Mesodermal cell (in vitro differentiated cells): ENCODE measurements around the gene IL1RAPL1.

ENCODE experiments used
- H3K27ac ChIP-seq: 2 replicates; pipeline ENCODE4 v1.7.0; 2013; ENCODE audit warnings: mild to moderate bottlenecking, low read depth, low read length, moderate library complexity; ENCODE audit not compliant: severe bottlenecking
- H3K36me3 ChIP-seq: 2 replicates; pipeline ENCODE4 v1.7.1; 2013; ENCODE audit warnings: mild to moderate bottlenecking, low read length, moderate library complexity; ENCODE audit not compliant: control insufficient read depth, insufficient read depth
- H3K4me1 ChIP-seq: one replicate; pipeline ENCODE4 v1.7.1; 2013; ENCODE audit warnings: mild to moderate bottlenecking, low read length; ENCODE audit not compliant: insufficient read depth, control insufficient read depth, poor library complexity, severe bottlenecking
- H3K4me3 ChIP-seq: 2 replicates; pipeline ENCODE4 v1.7.0; 2013; ENCODE audit warnings: low read length, control low read depth, mild to moderate bottlenecking; ENCODE audit not compliant: insufficient read depth, poor library complexity, severe bottlenecking; ENCODE audit errors: extremely low read depth
- H3K9me3 ChIP-seq: 2 replicates; pipeline ENCODE4 v1.7.1; 2013; ENCODE audit warnings: mild to moderate bottlenecking, low read length, moderate library complexity; ENCODE audit not compliant: control insufficient read depth
- WGBS, 2 experiments: methylation state at CpG; one replicate each; pipeline ENCODE4 v1.1.5; 2013; ENCODE audit warnings: missing lambda C conversion rate in 2 of 2; ENCODE audit not compliant: insufficient coverage in 2 of 2; 5-methylcytosine and 5-hydroxymethylcytosine counted together

Gene IL1RAPL1

GRCh38 chrX:28693101-28693500 lies 105.9 kb downstream of the IL1RAPL1 start:
- Histone ChIP-seq H3K4me1 (no peaks in the 10 kb centered on the region), H3K9me3 (no peaks in the 10 kb centered on the region), H3K36me3 (no peaks in the 10 kb centered on the region), H3K27ac (no peak overlapping the region), H3K4me3 (no peak overlapping the region)
- WGBS, 2 experiments = no CpG with 5 or more reads among the region's 1 CpG

GRCh38 chrX:28697732-28698131 lies 110.5 kb downstream of the IL1RAPL1 start:
- Histone ChIP-seq H3K36me3 (no peaks in the 10 kb centered on the region), H3K4me3 (no peak overlapping the region), H3K4me1 (no peaks in the 10 kb centered on the region), H3K27ac (no peak overlapping the region), H3K9me3 (no peaks in the 10 kb centered on the region)

- Histone ChIP-seq H3K4me3 (no peak overlapping the region), H3K36me3 (no peaks in the 10 kb centered on the region), H3K27ac (no peak overlapping the region), H3K4me1 (no peaks in the 10 kb centered on the region), H3K9me3 (no peaks in the 10 kb centered on the region)
- no CpG with 5 or more reads among the region's 1 CpG for WGBS, 2 experiments
Measured at GRCh38 chrX:28701222-28701621, 114.0 kb downstream of the IL1RAPL1 start.

DNA sequence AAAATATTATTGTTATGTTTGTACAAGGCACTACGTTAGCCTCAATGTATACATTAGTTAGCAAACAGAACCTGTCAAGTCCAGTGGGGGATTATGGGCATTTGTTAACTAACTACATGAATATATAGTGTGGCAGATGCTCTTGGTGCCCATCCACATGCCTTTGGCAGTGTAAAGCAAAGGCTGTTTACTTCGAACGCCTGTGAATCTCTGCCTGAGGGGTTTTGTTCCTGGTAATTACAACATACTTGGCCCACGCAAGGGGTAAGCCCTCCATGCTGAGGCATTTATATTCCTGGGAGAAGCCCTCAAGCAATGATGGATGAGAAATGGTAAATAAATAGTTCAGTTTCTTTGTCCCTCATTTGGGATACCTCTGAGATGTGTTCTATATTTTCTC lies 119.7 kb downstream of the IL1RAPL1 start:
- H3K27ac ChIP-seq = no peak overlapping the region
- H3K4me1 ChIP-seq = no peaks in the 10 kb centered on the region
- no peaks in the 10 kb centered on the region for H3K9me3 ChIP-seq
- H3K4me3 ChIP-seq = no peak overlapping the region
- H3K36me3 ChIP-seq = no peaks in the 10 kb centered on the region
- 94% methylated on average over 2 of the region's 4 CpGs; no CpG with 5 or more reads in 1 of the 2 experiments for WGBS, 2 experiments

GRCh38 chrX:28709421-28709820 lies 122.2 kb downstream of the IL1RAPL1 start:
- Histone ChIP-seq H3K4me3 (no peak overlapping the region), H3K4me1 (no peaks in the 10 kb centered on the region), H3K36me3 (no peaks in the 10 kb centered on the region), H3K9me3 (no peaks in the 10 kb centered on the region), H3K27ac (no peak overlapping the region)
- WGBS, 2 experiments = 78% methylated on average over 2 of the region's 3 CpGs; no CpG with 5 or more reads in 1 of the 2 experiments

- Histone ChIP-seq H3K36me3 (no peaks in the 10 kb centered on the region), H3K4me1 (no peaks in the 10 kb centered on the region), H3K4me3 (no peak overlapping the region), H3K9me3 (no peaks in the 10 kb centered on the region), H3K27ac (no peak overlapping the region)
Measured at GRCh38 chrX:28717864-28718263, 130.6 kb downstream of the IL1RAPL1 start.

DNA sequence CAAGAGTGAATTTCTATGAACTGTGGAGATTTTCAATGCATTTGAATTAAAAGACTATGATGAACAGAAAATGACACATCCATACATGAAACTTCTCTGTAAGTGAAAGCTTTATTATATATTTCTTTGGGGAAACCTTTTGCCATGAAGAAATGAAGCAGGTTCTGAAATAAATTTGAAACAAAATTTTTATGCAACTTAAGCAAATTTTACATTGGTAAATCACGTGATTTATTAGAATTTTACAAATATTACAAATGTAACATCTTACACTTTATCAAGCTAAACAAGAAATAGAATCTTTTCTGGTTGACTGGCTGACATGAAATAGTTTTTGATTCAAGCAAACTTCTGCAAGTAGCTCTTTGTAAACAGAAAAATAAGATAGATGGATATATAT lies 131.2 kb downstream of the IL1RAPL1 start:
- Histone ChIP-seq H3K4me1 (no peaks in the 10 kb centered on the region), H3K36me3 (no peaks in the 10 kb centered on the region), H3K4me3 (no peak overlapping the region), H3K9me3 (no peaks in the 10 kb centered on the region), H3K27ac (no peak overlapping the region)
- WGBS, 2 experiments = no CpG with 5 or more reads among the region's 1 CpG

- Histone ChIP-seq H3K9me3 (no peaks in the 10 kb centered on the region), H3K36me3 (no peaks in the 10 kb centered on the region), H3K4me3 (no peak overlapping the region), H3K4me1 (no peaks in the 10 kb centered on the region), H3K27ac (no peak overlapping the region)
- WGBS, 2 experiments = no CpG with 5 or more reads among the region's 2 CpGs
Measured at GRCh38 chrX:28719620-28720019, 132.4 kb downstream of the IL1RAPL1 start.

DNA sequence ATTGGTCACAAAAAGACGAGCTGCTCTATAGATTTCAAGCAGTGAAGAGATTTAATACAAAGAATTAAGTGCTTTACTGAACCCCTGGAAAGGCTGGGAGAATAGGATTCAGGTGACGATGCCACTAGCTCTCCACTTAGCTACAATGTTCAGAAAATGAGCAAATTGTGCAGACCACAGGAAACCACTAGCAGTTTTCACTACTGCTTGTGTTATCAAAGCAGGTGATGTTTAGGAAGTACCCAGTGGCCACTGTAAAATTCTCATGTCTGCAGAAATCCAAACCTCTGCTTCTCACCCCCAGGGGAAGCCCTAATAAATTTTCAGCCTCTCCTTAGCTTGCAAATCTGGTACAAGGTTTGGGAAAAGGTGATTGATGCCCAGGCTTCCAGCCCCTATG lies 165.1 kb downstream of the IL1RAPL1 start:
- WGBS, 2 experiments = 83% methylated on average over 1 of the region's 2 CpGs; no CpG with 5 or more reads in 1 of the 2 experiments
- H3K4me1 ChIP-seq = no peaks in the 10 kb centered on the region
- no peaks in the 10 kb centered on the region for H3K36me3 ChIP-seq
- no peaks in the 10 kb centered on the region for H3K9me3 ChIP-seq
- H3K27ac ChIP-seq = no peak overlapping the region
- no peak overlapping the region for H3K4me3 ChIP-seq

DNA sequence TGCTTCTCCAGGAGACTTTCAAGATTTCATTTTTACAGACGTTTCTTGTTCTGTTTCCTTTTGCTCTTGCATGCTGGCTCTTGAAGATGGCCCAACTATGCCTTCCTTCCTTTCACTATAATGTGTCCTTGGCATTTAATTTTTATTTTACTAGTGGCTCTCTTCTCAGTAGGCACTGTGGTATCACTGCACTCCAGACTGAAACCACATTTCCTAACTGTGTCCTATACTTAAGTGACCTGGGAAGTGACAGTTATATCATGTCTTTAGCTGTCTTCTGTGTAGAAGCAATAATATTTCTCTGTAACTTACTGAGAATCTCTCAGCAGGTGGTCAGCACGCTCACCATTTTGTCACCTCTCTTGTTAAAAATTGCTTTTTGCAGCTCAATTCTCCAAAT lies 168.9 kb downstream of the IL1RAPL1 start:
- Histone ChIP-seq H3K4me3 (no peak overlapping the region), H3K9me3 (no peaks in the 10 kb centered on the region), H3K36me3 (no peaks in the 10 kb centered on the region), H3K27ac (no peak overlapping the region), H3K4me1 (no peaks in the 10 kb centered on the region)
- 50% methylated on average over 1 of the region's 2 CpGs; no CpG with 5 or more reads in 1 of the 2 experiments for WGBS, 2 experiments

GRCh38 chrX:28756647-28757046 lies 169.4 kb downstream of the IL1RAPL1 start:
- Histone ChIP-seq H3K27ac (no peak overlapping the region), H3K4me3 (no peak overlapping the region), H3K4me1 (no peaks in the 10 kb centered on the region), H3K36me3 (no peaks in the 10 kb centered on the region), H3K9me3 (no peaks in the 10 kb centered on the region)

DNA sequence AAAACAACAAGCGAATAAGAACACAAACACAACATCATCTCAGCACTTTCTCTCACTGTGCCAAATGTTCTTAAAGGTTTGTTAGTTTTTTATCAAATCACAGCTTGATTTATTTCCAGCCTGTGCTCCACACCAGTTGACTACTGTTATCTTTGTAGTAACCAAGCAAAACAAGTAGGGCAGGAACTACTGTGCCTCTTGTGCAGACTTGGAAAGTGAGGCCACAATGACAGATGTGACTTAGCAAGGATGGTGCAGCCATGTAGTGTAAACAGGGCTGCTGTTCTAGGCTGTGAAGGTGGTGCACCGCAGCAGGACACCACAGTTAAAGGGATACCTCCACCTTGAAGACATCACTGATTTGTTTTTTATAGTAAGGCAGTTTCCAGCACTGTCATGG lies 170.0 kb downstream of the IL1RAPL1 start:
- Histone ChIP-seq H3K9me3 (no peaks in the 10 kb centered on the region), H3K36me3 (no peaks in the 10 kb centered on the region), H3K4me1 (no peaks in the 10 kb centered on the region), H3K27ac (no peak overlapping the region), H3K4me3 (no peak overlapping the region)
- no CpG with 5 or more reads among the region's 2 CpGs for WGBS, 2 experiments
